Keratinocyte (primary cell): ENCODE results near the gene APOD. TPM values are rescaled to one million over a fixed set of nuclear protein-coding genes. Genes with fewer than 3 reads are reported as not detected.
A peak's percentile ranks its signal among the peaks of the same experiment; 100 is the strongest.

Experiments used
- DNase-seq: peaks from one replicate; pipeline ENCODE4 v3.0.0-alpha.2; 2011; ENCODE audit warnings: low read depth, missing footprints, low spot score
- FAIRE-seq: peaks from 2 replicates; lab custom pipeline; 2011; peaks lifted over from hg19 to GRCh38; lab: Jason Lieb, UNC
- H2AFZ ChIP-seq: 2 replicates; pipeline ENCODE4 v1.6.0; 2012; ENCODE audit warnings: low read length, control low read depth, inconsistent platforms; ENCODE audit not compliant: control insufficient read depth
- H3K27ac ChIP-seq: 2 replicates; pipeline ENCODE4 v1.5.1; 2011; ENCODE audit warnings: low read length; ENCODE audit not compliant: control insufficient read depth, insufficient read depth
- H3K27me3 ChIP-seq: 3 replicates; pipeline ENCODE4 v1.6.0; 2011; ENCODE audit warnings: low read length; ENCODE audit not compliant: control insufficient read depth, insufficient read depth; ENCODE audit errors: extremely low read depth
- H3K36me3 ChIP-seq, 2 experiments: 2 replicates in 1 of 2; 3 replicates in 1 of 2; pipeline ENCODE4 v1.5.1; 2011; ENCODE audit warnings: low read length in 2 of 2, mild to moderate bottlenecking in 1 of 2; ENCODE audit not compliant: control insufficient read depth in 2 of 2, insufficient read depth in 2 of 2; ENCODE audit errors: extremely low read depth in 1 of 2
- H3K4me1 ChIP-seq: 3 replicates; pipeline ENCODE4 v1.5.1; 2011; ENCODE audit warnings: low read length; ENCODE audit not compliant: control insufficient read depth, insufficient read depth; ENCODE audit errors: extremely low read depth
- H3K4me2 ChIP-seq: 3 replicates; pipeline ENCODE4 v1.6.0; 2011; ENCODE audit warnings: low read depth, low read length; ENCODE audit not compliant: control insufficient read depth, insufficient read depth; ENCODE audit errors: extremely low read depth
- H3K4me3 ChIP-seq, 3 experiments: fragments of 200-600 bp in 1 of 3; sonication (generic) in 1 of 3; 2 replicates in 2 of 3; 3 replicates in 1 of 3; pipeline ENCODE4 v1.5.1; 2011 to 2016; ENCODE audit warnings: low read length in 3 of 3, mild to moderate bottlenecking in 3 of 3, control low read depth in 2 of 3, inconsistent platforms in 1 of 3, low read depth in 1 of 3, mixed read lengths in 1 of 3, mixed run types in 1 of 3, moderate library complexity in 1 of 3; ENCODE audit not compliant: control insufficient read depth in 2 of 3, insufficient read depth in 2 of 3; ENCODE audit errors: extremely low read depth in 1 of 3
- H3K79me2 ChIP-seq: 2 replicates; pipeline ENCODE4 v1.6.0; 2012; ENCODE audit warnings: low read length; ENCODE audit not compliant: control insufficient read depth, insufficient read depth
- H3K9ac ChIP-seq: 3 replicates; pipeline ENCODE4 v1.6.0; 2011; ENCODE audit warnings: low read length; ENCODE audit not compliant: control insufficient read depth, insufficient read depth; ENCODE audit errors: extremely low read depth
- H3K9me1 ChIP-seq: 3 replicates; pipeline ENCODE4 v1.6.0; 2011; ENCODE audit warnings: low read length; ENCODE audit not compliant: control insufficient read depth, insufficient read depth; ENCODE audit errors: extremely low read depth
- H3K9me3 ChIP-seq: 2 replicates; pipeline ENCODE4 v1.5.1; 2012; ENCODE audit warnings: low read depth, low read length; ENCODE audit not compliant: control insufficient read depth
- H4K20me1 ChIP-seq: 3 replicates; pipeline ENCODE4 v1.6.0; 2011; ENCODE audit warnings: low read length; ENCODE audit not compliant: control insufficient read depth, insufficient read depth; ENCODE audit errors: extremely low read depth
- EZH2 ChIP-seq: IDR thresholded peaks from one replicate; pipeline ENCODE4 v1.6.1; 2012; ENCODE audit warnings: inconsistent platforms, mild to moderate bottlenecking, low read length, moderate library complexity
- dilution Hi-C: fragments of 300-500 bp; cut with MboI; formaldehyde crosslinking; loops from one replicate; pipeline ENCODE4 v1.7.0; 2020; ENCODE audit warnings: low sequenced_read_pairs; ENCODE audit not compliant: extremely low pct_ligation_motif_present
- polyA plus RNA-seq, 5 experiments: library from polyadenylated mRNA; depleted of rRNA in 3 of 5; stranded (reverse) in 3 of 5; stranded (forward) in 1 of 5; unstranded in 1 of 5; fragments of >200 nt; gene quantifications; 1 replicate in 1 of 5; 2 replicates in 3 of 5; 3 replicates in 1 of 5; pipeline versions ENCODE4 v1.2.1 to v1.2.3, GENCODE V29; 2011 to 2012; ENCODE audit warnings: missing spikeins in 2 of 5, low read depth in 1 of 5, low replicate concordance in 1 of 5
- TF ChIP-seq, protein P1 (sequence below), 3 experiments: IDR thresholded peaks in 1 of 3; conservative IDR thresholded peaks in 1 of 3; optimal IDR thresholded peaks in 1 of 3; 2 replicates in 2 of 3; 3 replicates in 1 of 3; pipeline versions ENCODE3 to v1.5.1; 2011; ENCODE audit warnings: low read length in 3 of 3, mild to moderate bottlenecking in 3 of 3, moderate library complexity in 2 of 3, control low read depth in 1 of 3, inconsistent platforms in 1 of 3; ENCODE audit not compliant: insufficient read depth in 2 of 3; ENCODE audit errors: extremely low read depth in 1 of 3

Gene APOD
- polyA plus RNA-seq, 1 donor (not counting 4 experiments of a cell fraction or from before 2014, with no cell fraction given), result not detected

DNA sequence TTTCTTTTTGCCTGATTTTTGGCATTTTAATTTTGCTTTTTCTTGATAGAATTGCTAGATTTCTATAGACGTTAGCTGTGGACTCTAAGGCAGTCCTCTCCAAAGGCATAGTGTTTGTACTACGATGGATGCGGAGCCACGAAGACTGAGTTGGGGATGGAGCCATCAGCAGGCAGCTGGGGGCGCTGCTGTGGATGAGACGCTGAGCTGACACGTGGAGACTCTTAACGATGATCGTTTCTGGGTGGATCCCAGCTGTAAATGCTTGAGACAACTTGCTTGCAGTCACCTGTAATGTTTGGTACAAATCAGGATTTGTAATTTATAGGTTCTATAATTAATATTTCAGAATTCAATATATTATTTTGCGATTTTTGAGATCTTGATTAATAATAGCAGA is 27.4 kb downstream of the APOD start:
- Histone ChIP-seq H4K20me1 (no peaks in the 10 kb centered on the region), H3K27ac (no peak overlapping the region), H3K4me1 (no peaks in the 10 kb centered on the region), H3K4me3 (no peak overlapping the region), H3K9me1 (no peaks in the 10 kb centered on the region), H3K27me3 (peaks cover 4% of the 10 kb centered on the region), H2AFZ (no peak overlapping the region), H3K9me3 (no peaks in the 10 kb centered on the region), H3K36me3 (no peaks in the 10 kb centered on the region), H3K4me2 (no peak overlapping the region), H3K79me2 (no peaks in the 10 kb centered on the region), H3K9ac (no peak overlapping the region)
- FAIRE-seq (no peak), DNase-seq (no peak)
- dilution Hi-C loops, result no loop called here
- TF ChIP-seq, protein P1, sequence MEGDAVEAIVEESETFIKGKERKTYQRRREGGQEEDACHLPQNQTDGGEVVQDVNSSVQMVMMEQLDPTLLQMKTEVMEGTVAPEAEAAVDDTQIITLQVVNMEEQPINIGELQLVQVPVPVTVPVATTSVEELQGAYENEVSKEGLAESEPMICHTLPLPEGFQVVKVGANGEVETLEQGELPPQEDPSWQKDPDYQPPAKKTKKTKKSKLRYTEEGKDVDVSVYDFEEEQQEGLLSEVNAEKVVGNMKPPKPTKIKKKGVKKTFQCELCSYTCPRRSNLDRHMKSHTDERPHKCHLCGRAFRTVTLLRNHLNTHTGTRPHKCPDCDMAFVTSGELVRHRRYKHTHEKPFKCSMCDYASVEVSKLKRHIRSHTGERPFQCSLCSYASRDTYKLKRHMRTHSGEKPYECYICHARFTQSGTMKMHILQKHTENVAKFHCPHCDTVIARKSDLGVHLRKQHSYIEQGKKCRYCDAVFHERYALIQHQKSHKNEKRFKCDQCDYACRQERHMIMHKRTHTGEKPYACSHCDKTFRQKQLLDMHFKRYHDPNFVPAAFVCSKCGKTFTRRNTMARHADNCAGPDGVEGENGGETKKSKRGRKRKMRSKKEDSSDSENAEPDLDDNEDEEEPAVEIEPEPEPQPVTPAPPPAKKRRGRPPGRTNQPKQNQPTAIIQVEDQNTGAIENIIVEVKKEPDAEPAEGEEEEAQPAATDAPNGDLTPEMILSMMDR (optimal IDR thresholded peaks at IDR 0.05 in 1 of 3, IDR thresholded peaks at IDR 0.05 in 1 of 3, conservative IDR thresholded peaks at IDR 0.05 in 1 of 3; ENCODE audit: extremely low read depth in 1 of 3, insufficient read depth in 2 of 3, low read length in 3 of 3), result peak; percentile 46 to 66 (median 48)
- TF ChIP-seq EZH2, result no peak

DNA sequence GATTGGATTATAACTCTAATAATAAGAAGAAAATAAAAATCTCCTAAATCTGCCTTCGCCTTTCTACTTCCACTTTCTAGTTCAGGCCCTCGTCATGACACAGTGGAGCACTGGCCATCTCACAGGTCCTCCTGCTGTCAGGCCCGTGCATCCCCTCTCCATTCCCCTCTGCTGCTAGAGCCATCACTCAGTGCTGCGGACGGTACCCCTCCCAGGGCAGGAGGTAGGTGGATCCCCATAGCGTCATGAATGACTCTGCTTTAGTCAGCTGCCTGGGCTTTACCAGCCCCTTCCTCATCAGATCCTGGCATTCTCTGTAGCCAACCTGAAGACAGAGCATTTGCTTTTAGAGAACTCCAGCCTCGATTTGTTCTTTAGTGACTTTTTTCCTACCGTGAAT is 28.6 kb downstream of the APOD start:
- no peak overlapping the region for H3K27ac ChIP-seq
- no peaks in the 10 kb centered on the region for H4K20me1 ChIP-seq
- no peaks in the 10 kb centered on the region for H3K4me1 ChIP-seq
- no peak overlapping the region for H3K4me2 ChIP-seq
- no peak overlapping the region for H3K4me3 ChIP-seq
- H3K27me3 ChIP-seq, result peaks cover 4% of the 10 kb centered on the region
- no peaks in the 10 kb centered on the region for H3K9me3 ChIP-seq
- dilution Hi-C loops, result no loop called here
- no peak overlapping the region for H2AFZ ChIP-seq
- no peaks in the 10 kb centered on the region for H3K9me1 ChIP-seq
- H3K9ac ChIP-seq, result no peak overlapping the region
- no peak for DNase-seq
- no peaks in the 10 kb centered on the region for H3K36me3 ChIP-seq
- TF ChIP-seq EZH2, result no peak
- TF ChIP-seq, protein P1 (optimal IDR thresholded peaks at IDR 0.05 in 1 of 3, IDR thresholded peaks at IDR 0.05 in 1 of 3, conservative IDR thresholded peaks at IDR 0.05 in 1 of 3; ENCODE audit: extremely low read depth in 1 of 3, insufficient read depth in 2 of 3, low read length in 3 of 3), result no peak
- no peak for FAIRE-seq
- no peaks in the 10 kb centered on the region for H3K79me2 ChIP-seq
